GM12878 (cell line): ENCODE data around the gene KIF12. TPM values are rescaled to one million over a fixed set of nuclear protein-coding genes. Genes with fewer than 3 reads are reported as not detected.

Experiments
- ATAC-seq: fragments of 200-7000 bp; cut with Tn5 transposase; 3 replicates; pipeline ENCODE4 v1.9.1; 2020; ENCODE audit warnings: mild to moderate bottlenecking, moderate library complexity
- BruUV-seq: library from RNA; stranded (reverse); fragments of 400-500 nt; replicated peaks from 2 replicates; lab custom pipeline; 2021; lab: Mats Ljungman, UMichigan
- CTCF ChIA-PET: fragments of 300-600 bp; sonication (Branson Sonifier 250); formaldehyde crosslinking; extraction: SDS; loops from one replicate; lab custom pipeline; 2021; ENCODE audit warnings: inconsistent platforms; lab: Yijun Ruan, JAX
- POLR2A ChIA-PET: fragments of 350-600 bp; formaldehyde crosslinking; extraction: SDS; loops from one replicate; lab custom pipeline; 2021; ENCODE audit warnings: inconsistent platforms; lab: Charles Lee
- RAD21 ChIA-PET: fragments of 300-600 bp; sonication (Branson Sonifier 250); formaldehyde crosslinking; loops from one replicate; lab custom pipeline; 2023; ENCODE audit warnings: antibody characterized with exemption; ENCODE audit not compliant: unreplicated experiment; lab: Charles Lee
- SMC1A ChIA-PET: fragments of 300-600 bp; sonication (Branson Sonifier 250); formaldehyde crosslinking; loops from one replicate; lab custom pipeline; 2023; ENCODE audit not compliant: unreplicated experiment, uncharacterized antibody; lab: Charles Lee
- DNase-seq: peaks from one replicate; pipeline ENCODE4 v3.0.0-alpha.2; 2011; ENCODE audit warnings: low read depth, low spot score
- FAIRE-seq: peaks from 3 replicates; lab custom pipeline; 2011; peaks lifted over from hg19 to GRCh38; lab: Jason Lieb, UNC
- H2AFZ ChIP-seq: 2 replicates; pipeline ENCODE4 v1.6.0; 2011; ENCODE audit warnings: low read depth, low read length, control low read depth; ENCODE audit not compliant: control insufficient read depth
- H3K27ac ChIP-seq: 2 replicates; pipeline ENCODE4 v1.5.1; 2011; ENCODE audit warnings: control low read depth; ENCODE audit not compliant: control insufficient read depth, insufficient read depth
- H3K27me3 ChIP-seq, 2 experiments: replicated peaks in 1 of 2; 2 replicates each; pipeline versions ENCODE4 v1.6.0 to v1.6.1; 2011; ENCODE audit warnings: low read length in 1 of 2; ENCODE audit not compliant: control insufficient read depth in 2 of 2, insufficient read depth in 2 of 2
- H3K36me3 ChIP-seq, 2 experiments: 2 replicates each; pipeline ENCODE4 v1.5.1; 2011; ENCODE audit warnings: low read length in 1 of 2; ENCODE audit not compliant: control insufficient read depth in 2 of 2, insufficient read depth in 2 of 2
- H3K4me1 ChIP-seq: 2 replicates; pipeline ENCODE4 v1.6.1; 2011; ENCODE audit warnings: mild to moderate bottlenecking, low read length, moderate library complexity, mixed read lengths; ENCODE audit not compliant: control insufficient read depth, insufficient read depth
- H3K4me2 ChIP-seq: 2 replicates; pipeline ENCODE4 v1.6.0; 2011; ENCODE audit warnings: control low read depth; ENCODE audit not compliant: control insufficient read depth, insufficient read depth
- H3K4me3 ChIP-seq: fragments of 200-600 bp; sonication (generic); 2 replicates; pipeline ENCODE4 v1.5.1; 2016
- H3K79me2 ChIP-seq: 2 replicates; pipeline ENCODE4 v1.6.0; 2011; ENCODE audit warnings: low read length; ENCODE audit not compliant: control insufficient read depth, insufficient read depth
- H3K9ac ChIP-seq: 2 replicates; pipeline ENCODE4 v1.8.0; 2011; ENCODE audit warnings: low read length, control low read depth, mixed read lengths; ENCODE audit not compliant: control insufficient read depth, insufficient read depth
- H3K9me3 ChIP-seq: replicated peaks from 3 replicates; pipeline ENCODE4 v1.5.1; 2011; ENCODE audit warnings: mild to moderate bottlenecking, low read length; ENCODE audit not compliant: control insufficient read depth, insufficient read depth
- H4K20me1 ChIP-seq: 2 replicates; pipeline ENCODE4 v1.6.0; 2011; ENCODE audit not compliant: control insufficient read depth, insufficient read depth
- ATF3 ChIP-seq: IDR thresholded peaks from 2 replicates; pipeline ENCODE4 v1.6.1; 2011; ENCODE audit warnings: low read depth, mild to moderate bottlenecking, low read length, moderate library complexity, borderline replicate concordance; ENCODE audit errors: extremely low read depth
- BRCA1 ChIP-seq: IDR thresholded peaks from 2 replicates; pipeline ENCODE4 v1.6.1; 2011; ENCODE audit warnings: low read depth, low read length, improper control_type of control experiment
- KDM1A ChIP-seq: fragments of 200-600 bp; sonication (generic); IDR thresholded peaks from 2 replicates; pipeline ENCODE4 v1.6.1; 2016; ENCODE audit warnings: borderline replicate concordance
- MLLT1 ChIP-seq: fragments of 450-650 bp; IDR thresholded peaks from 2 replicates; pipeline ENCODE4 v1.6.1; 2016; ENCODE audit warnings: mild to moderate bottlenecking
- POLR2AphosphoS2 ChIP-seq: IDR thresholded peaks from 2 replicates; pipeline ENCODE4 v1.6.1; 2011; ENCODE audit warnings: low read depth, mild to moderate bottlenecking, low read length, improper control_type of control experiment, moderate library complexity
- SREBF2 ChIP-seq: IDR thresholded peaks from 2 replicates; pipeline ENCODE4 v1.6.1; 2012; ENCODE audit warnings: mild to moderate bottlenecking, low read length
- SUPT20H ChIP-seq: IDR thresholded peaks from 2 replicates; pipeline ENCODE4 v1.6.1; 2011; ENCODE audit warnings: low read depth, mild to moderate bottlenecking, low read length, moderate library complexity, borderline replicate concordance; ENCODE audit not compliant: control insufficient read depth
- YY1 ChIP-seq: IDR thresholded peaks from 2 replicates; pipeline ENCODE4 v1.6.1; 2011; ENCODE audit warnings: low read depth, mild to moderate bottlenecking, low read length
- ZBTB4 ChIP-seq: fragments of 450-650 bp; formaldehyde crosslinking; IDR thresholded peaks from 2 replicates; pipeline ENCODE4 v1.4.0; 2022; ENCODE audit warnings: mild to moderate bottlenecking, moderate library complexity
- WGBS: methylation state at CpG from one replicate; pipeline ENCODE4 v1.1.6; 2016; ENCODE audit warnings: low lambda C conversion rate; ENCODE audit not compliant: insufficient replicate concordance, insufficient coverage; ENCODE audit errors: missing lambda C conversion rate; 5-methylcytosine and 5-hydroxymethylcytosine counted together
- in situ Hi-C: fragments of 300-500 bp; cut with MboI; formaldehyde crosslinking; loops from 9 replicates; pipeline ENCODE4 v1.14.3; 2018; ENCODE audit warnings: mixed read lengths
- intact Hi-C: fragments of 100-400 bp; cut with micrococcal nuclease; formaldehyde crosslinking; loops from one replicate; pipeline ENCODE4 v1.14.2; 2022; ENCODE audit not compliant: unreplicated experiment
- polyA plus RNA-seq, 11 experiments: library from polyadenylated mRNA; depleted of rRNA in 4 of 11; unstranded in 6 of 11; stranded (reverse) in 5 of 11; fragments of >200 nt; fragmentation: Nextera tagmentation in 4 of 11; fragmentation: Illumina TruSeq in 1 of 11; extraction: Ambion mirVana in 4 of 11; extraction: Trizol in 1 of 11; gene quantifications; 1 replicate in 1 of 11; 2 replicates in 10 of 11; pipeline versions ENCODE4 v1.2.1 to v1.2.3, GENCODE V29; 2011 to 2016; ENCODE audit warnings: inconsistent platforms in 2 of 11, missing spikeins in 2 of 11, low read depth in 1 of 11
- total RNA-seq, 4 experiments: library from RNA; depleted of rRNA in 3 of 4; stranded (reverse); fragments of >200 nt in 3 of 4; fragmentation: Illumina TruSeq in 1 of 4; extraction: Trizol in 1 of 4; gene quantifications; 2 replicates each; pipeline versions ENCODE4 v1.2.1 to v1.2.3, GENCODE V29; 2013 to 2021

KIF12 gene
- total and polyA plus RNA-seq, 10 of the 15 experiments (the other 5 are each of a cell fraction or from before 2014, with no cell fraction given) = not detected

GRCh38 chr9:114085387-114085789 is 13.7 kb downstream of the KIF12 start:
- Histone ChIP-seq H3K4me1 (no peaks in the 10 kb centered on the region), H3K4me2 (no peak overlapping the region), H3K36me3 (no peaks in the 10 kb centered on the region), H3K4me3 (no peak overlapping the region), H3K27me3 (peaks cover 0 to 5% of the 10 kb centered on the region in 2 experiments; a peak in 3 of 4 replicates), H3K9ac (no peak overlapping the region)
- in situ Hi-C loops = loop anchor here (25.0 kb wide), 1 partner anchor 202 kb away; no protein-coding TSS in a partner anchor
- CTCF ChIA-PET = no interaction called here
- WGBS = 26% methylated on average over 9 of the region's 9 CpGs
- intact Hi-C loops = no loop called here
- TF ChIP-seq BRCA1 (no peak), ATF3 (no peak), ZBTB4 (CRISPR knock-in tag) (no peak), YY1 (no peak), KDM1A (no peak), MLLT1 (no peak), SUPT20H (no peak), POLR2AphosphoS2 (no peak), SREBF2 (no peak)
- TF ChIP-seq, all 136 proteins: peak for 0
- no TSS peak for BruUV-seq
- SMC1A ChIA-PET = no interaction called here
- RAD21 ChIA-PET = no interaction called here
- DNase-seq (no peak), FAIRE-seq (no peak), ATAC-seq (no peak)
- H3K27ac ChIP-seq = no peak overlapping the region
- H4K20me1 ChIP-seq = no peaks in the 10 kb centered on the region
- no peaks in the 10 kb centered on the region for H3K79me2 ChIP-seq
- H3K9me3 ChIP-seq = no peaks in the 10 kb centered on the region
- POLR2A ChIA-PET = no interaction called here
- no peak overlapping the region for H2AFZ ChIP-seq
